A549 (cell line): ENCODE measurements around the gene IL23R. TPM values are rescaled to one million over a fixed set of nuclear protein-coding genes. Genes with fewer than 3 reads are reported as not detected.
"Not testable (repeated sequence)": the region's sequence is repeated elsewhere in the genome, so short reads cannot be mapped to it uniquely, and the experiment has no call there.

Source experiments
- ATAC-seq, 2 experiments: fragments of 200-7000 bp in 1 of 2; fragments of >200 bp in 1 of 2; cut with Nextera tagmentation in 1 of 2; cut with Tn5 transposase in 1 of 2; 3 replicates each; pipeline versions ENCODE4 v1.8.0 to v1.9.1; 2018 to 2020; ENCODE audit warnings: mild to moderate bottlenecking in 1 of 2, moderate library complexity in 1 of 2
- CTCF ChIA-PET: fragments of 300-600 bp; sonication (Branson Sonifier 250); formaldehyde crosslinking; extraction: SDS; loops from one replicate; lab custom pipeline; 2021; ENCODE audit warnings: antibody characterized with exemption, inconsistent platforms; lab: Yijun Ruan, JAX
- POLR2A ChIA-PET: fragments of 350-600 bp; formaldehyde crosslinking; extraction: SDS; loops from one replicate; lab custom pipeline; 2021; ENCODE audit warnings: antibody characterized with exemption, inconsistent platforms; lab: Yijun Ruan, JAX
- DNase-seq, 2 experiments: peaks; one replicate each; pipeline versions ENCODE4 v3.0.0 to v3.0.0-alpha.2; 2011 to 2016; ENCODE audit warnings: low read depth in 1 of 2, low spot score in 1 of 2
- FAIRE-seq: peaks from 2 replicates; lab custom pipeline; 2011; peaks lifted over from hg19 to GRCh38; lab: Jason Lieb, UNC
- H3K27ac ChIP-seq, 2 experiments: fragments of >200 bp; sonication (Bioruptor Twin); formaldehyde crosslinking; 3 replicates each; pipeline ENCODE4 v1.5.1; 2016 to 2017
- H3K4me1 ChIP-seq: fragments of >200 bp; sonication (Bioruptor Twin); formaldehyde crosslinking; 3 replicates; pipeline ENCODE4 v1.6.1; 2016
- H3K4me2 ChIP-seq: fragments of >200 bp; sonication (Bioruptor Twin); formaldehyde crosslinking; 3 replicates; pipeline ENCODE4 v1.6.1; 2016
- H3K4me3 ChIP-seq: fragments of >200 bp; sonication (Bioruptor Twin); formaldehyde crosslinking; 3 replicates; pipeline ENCODE4 v1.5.1; 2016
- H3K9me3 ChIP-seq: fragments of >200 bp; sonication (Bioruptor Twin); formaldehyde crosslinking; 3 replicates; pipeline ENCODE4 v1.6.1; 2016
- BHLHE40 ChIP-seq: IDR thresholded peaks from 2 replicates; pipeline ENCODE4 v1.6.1; 2012; ENCODE audit warnings: low read depth, low read length, inconsistent platforms
- CHD2 ChIP-seq: fragments of 150-350 bp; IDR thresholded peaks from 2 replicates; pipeline ENCODE4 v1.6.1; 2014; ENCODE audit warnings: low read length; ENCODE audit not compliant: partially characterized antibody
- CTCF ChIP-seq: fragments of >200 bp; sonication (Bioruptor Twin); formaldehyde crosslinking; IDR thresholded peaks from 3 replicates; pipeline ENCODE4 v1.5.1; 2016
- EHF ChIP-seq: fragments of 250-450 bp; sonication (Bioruptor Pico); IDR thresholded peaks from 2 replicates; pipeline ENCODE4 v1.5.0; 2020; ENCODE audit warnings: mild to moderate bottlenecking
- EP300 ChIP-seq, 2 experiments: fragments of >200 bp; sonication (Bioruptor Twin); formaldehyde crosslinking; IDR thresholded peaks; 2 replicates in 1 of 2; 3 replicates in 1 of 2; pipeline ENCODE4 v1.6.1; 2016 to 2017
- ESRRA ChIP-seq: fragments of 150-350 bp; IDR thresholded peaks from 2 replicates; pipeline ENCODE4 v1.6.1; 2014; ENCODE audit warnings: mild to moderate bottlenecking, low read length, borderline replicate concordance
- GATA3 ChIP-seq: IDR thresholded peaks from 2 replicates; pipeline ENCODE4 v1.6.1; 2012; ENCODE audit warnings: borderline replicate concordance
- HOXA7 ChIP-seq: fragments of 250-450 bp; sonication (Bioruptor Pico); IDR thresholded peaks from 2 replicates; pipeline ENCODE4 v1.5.0; 2020; ENCODE audit warnings: mild to moderate bottlenecking, moderate library complexity
- HOXB13 ChIP-seq: fragments of 250-450 bp; sonication (Bioruptor Pico); IDR thresholded peaks from 2 replicates; pipeline ENCODE4 v1.5.0; 2020; ENCODE audit warnings: low read depth, mild to moderate bottlenecking, moderate library complexity
- HOXB5 ChIP-seq: fragments of 250-450 bp; sonication (Bioruptor Pico); IDR thresholded peaks from 2 replicates; pipeline ENCODE4 v1.5.0; 2020; ENCODE audit warnings: mild to moderate bottlenecking, moderate library complexity
- JUN ChIP-seq, 2 experiments: fragments of >200 bp; sonication (Bioruptor Twin); formaldehyde crosslinking; IDR thresholded peaks; 2 replicates in 1 of 2; 3 replicates in 1 of 2; pipeline ENCODE4 v1.6.1; 2016 to 2017
- JUNB ChIP-seq: fragments of >200 bp; sonication (Bioruptor Twin); formaldehyde crosslinking; IDR thresholded peaks from 2 replicates; pipeline ENCODE4 v1.6.1; 2016
- KDM1A ChIP-seq: fragments of 200-600 bp; sonication (generic); IDR thresholded peaks from 2 replicates; pipeline ENCODE4 v1.6.1; 2016; ENCODE audit warnings: low read depth, mild to moderate bottlenecking
- MAZ ChIP-seq: fragments of 150-350 bp; IDR thresholded peaks from 2 replicates; pipeline ENCODE4 v1.6.1; 2014; ENCODE audit warnings: antibody characterized with exemption, low read depth, low read length, borderline replicate concordance
- NFE2L2 ChIP-seq: fragments of 150-350 bp; conservative IDR thresholded peaks from 2 replicates; pipeline ENCODE4 v1.6.1; 2014; ENCODE audit warnings: low read length
- NPAS2 ChIP-seq: fragments of 250-450 bp; sonication (Bioruptor Pico); IDR thresholded peaks from 2 replicates; pipeline ENCODE4 v1.8.0; 2022; ENCODE audit warnings: mild to moderate bottlenecking, moderate library complexity, borderline replicate concordance
- NR3C1 ChIP-seq: fragments of >200 bp; sonication (Bioruptor Twin); formaldehyde crosslinking; IDR thresholded peaks from 3 replicates; pipeline ENCODE4 v1.6.1; 2017
- PBX3 ChIP-seq: IDR thresholded peaks from 2 replicates; pipeline ENCODE4 v1.6.1; 2012
- PHF8 ChIP-seq: fragments of 200-600 bp; sonication (generic); IDR thresholded peaks from 2 replicates; pipeline ENCODE4 v1.6.1; 2016; ENCODE audit warnings: low read depth, mild to moderate bottlenecking, antibody characterized with exemption, moderate library complexity, borderline replicate concordance
- POLR2A ChIP-seq: IDR thresholded peaks from 2 replicates; pipeline ENCODE4 v1.6.1; 2012; ENCODE audit warnings: mild to moderate bottlenecking, low read length
- RARB ChIP-seq: fragments of 250-450 bp; sonication (Bioruptor Pico); IDR thresholded peaks from 2 replicates; pipeline ENCODE4 v1.8.0; 2021; ENCODE audit warnings: mild to moderate bottlenecking, moderate library complexity
- RFX5 ChIP-seq: fragments of 450-650 bp; IDR thresholded peaks from 2 replicates; pipeline ENCODE4 v1.7.1; 2014; ENCODE audit warnings: antibody characterized with exemption, mild to moderate bottlenecking, moderate library complexity
- TP53 ChIP-seq: fragments of 250-450 bp; sonication (Bioruptor Pico); IDR thresholded peaks from 2 replicates; pipeline ENCODE4 v1.5.0; 2021; ENCODE audit warnings: mild to moderate bottlenecking, moderate library complexity
- ZC3H11A ChIP-seq: fragments of 450-650 bp; IDR thresholded peaks from 2 replicates; pipeline ENCODE4 v1.6.1; 2014; ENCODE audit warnings: antibody characterized with exemption, mild to moderate bottlenecking
- ZNF302 ChIP-seq: fragments of 250-450 bp; sonication (Bioruptor Pico); IDR thresholded peaks from 2 replicates; pipeline ENCODE4 v1.9.0; 2021; ENCODE audit warnings: inconsistent platforms, mild to moderate bottlenecking, moderate library complexity
- ZSCAN20 ChIP-seq: fragments of 250-450 bp; sonication (Bioruptor Pico); IDR thresholded peaks from 2 replicates; pipeline ENCODE4 v1.8.0; 2022; ENCODE audit warnings: mild to moderate bottlenecking, moderate library complexity
- WGBS: methylation state at CpG from one replicate; pipeline ENCODE4 v1.1.6; 2017; ENCODE audit errors: missing lambda C conversion rate; 5-methylcytosine and 5-hydroxymethylcytosine counted together
- polyA plus RNA-seq, 4 experiments: library from polyadenylated mRNA; depleted of rRNA in 3 of 4; stranded (reverse); fragments of >200 nt; fragmentation: RNase III in 1 of 4; extraction: RNeasy Plus Mini Kit Qiagen cat#74134 plus additional on column Dnase treatment in 1 of 4; gene quantifications; 2 replicates in 3 of 4; 3 replicates in 1 of 4; pipeline ENCODE4 v1.2.3, GENCODE V29; 2011 to 2017

The IL23R gene
- polyA plus RNA-seq, 2 of the 4 experiments (the other 2 are of a cell fraction): not detected

GRCh38 chr1:67204298-67204980 is 38.2 kb downstream of the IL23R start (continued):
- TF ChIP-seq NPAS2 (CRISPR knock-in tag) (no peak), NFE2L2 (no peak)

DNA sequence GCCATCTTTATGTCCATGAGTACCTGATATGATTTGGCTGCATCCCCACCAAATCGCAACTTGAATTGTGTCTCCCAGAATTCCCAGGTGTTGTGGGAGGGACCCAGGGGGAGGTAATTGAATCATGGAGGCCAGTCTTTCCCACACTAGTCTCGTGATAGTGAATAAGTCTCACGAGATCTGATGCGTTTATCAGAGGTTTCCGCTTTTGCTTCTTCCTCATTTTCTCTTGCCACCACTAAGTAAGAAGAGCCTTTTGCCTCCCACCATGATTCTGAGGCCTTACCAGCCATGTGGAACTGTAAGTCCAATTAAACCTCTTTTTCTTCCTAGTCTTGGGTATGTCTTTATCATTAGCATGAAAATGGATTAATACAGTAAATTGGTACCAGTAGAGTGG is 41.1 kb downstream of the IL23R start:
- ATAC-seq, POLR2A ChIA-PET, DNase-seq, H3K4me3 ChIP-seq, FAIRE-seq, H3K27ac ChIP-seq, H3K4me2 ChIP-seq, H3K4me1 ChIP-seq, H3K9me3 ChIP-seq: not testable (repeated sequence)
- CTCF ChIA-PET: interaction anchor here (2.4 kb wide), 1 partner anchor 293 kb away, joined by 7 read pairs; no protein-coding TSS in a partner anchor
- WGBS: 64% methylated on average over 5 of the region's 5 CpGs

DNA sequence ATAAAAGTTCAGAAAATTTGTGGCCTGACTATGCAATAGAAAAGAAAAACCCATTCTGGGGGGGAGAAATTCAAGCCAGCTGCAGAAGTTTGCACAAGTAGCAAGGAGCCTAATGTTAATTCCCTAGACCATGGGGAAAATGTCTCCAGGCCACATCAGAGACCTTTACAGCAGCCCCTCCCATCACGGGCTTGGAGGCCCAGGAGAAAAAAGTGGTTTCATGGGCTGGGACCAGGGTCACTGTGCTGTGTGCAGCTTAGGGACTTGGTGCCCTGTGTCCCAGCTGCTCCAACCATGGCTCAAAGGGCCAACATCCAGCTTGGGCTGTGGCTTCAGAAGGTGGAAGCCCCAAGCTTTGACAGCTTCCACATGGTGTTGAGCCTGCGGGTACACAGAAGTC is 42.0 kb downstream of the IL23R start:
- H3K4me3 ChIP-seq: no peak overlapping the region
- WGBS: 0% methylated on average over 2 of the region's 2 CpGs
- ATAC-seq (no peak), DNase-seq (no peak), FAIRE-seq (no peak)
- POLR2A ChIA-PET: no interaction called here
- no peaks in the 10 kb centered on the region for H3K4me1 ChIP-seq
- no peak overlapping the region for H3K4me2 ChIP-seq
- no peak overlapping the region for H3K27ac ChIP-seq
- TF ChIP-seq MAZ: no peak
- no peak for TF ChIP-seq ZSCAN20 (CRISPR knock-in tag)
- no peak for TF ChIP-seq PHF8
- TF ChIP-seq ZNF302 (CRISPR knock-in tag): no peak
- no peak for TF ChIP-seq BHLHE40
- TF ChIP-seq CTCF: no peak
- TF ChIP-seq CHD2: no peak
- no peak for TF ChIP-seq HOXB13 (CRISPR knock-in tag)
- TF ChIP-seq KDM1A: no peak
- no peak for TF ChIP-seq GATA3
- no peak for TF ChIP-seq POLR2A
- TF ChIP-seq ESRRA: no peak
- TF ChIP-seq EP300 (IDR thresholded peaks at IDR 0.05): no peak
- no peak for TF ChIP-seq ZC3H11A
- no peak for TF ChIP-seq TP53 (CRISPR knock-in tag)
- CTCF ChIA-PET: interaction anchor here (1.1 to 2.4 kb wide), 2 partner anchors 32 to 292 kb away, joined by 4 to 7 read pairs; no protein-coding TSS in a partner anchor
- H3K9me3 ChIP-seq: no peaks in the 10 kb centered on the region

DNA sequence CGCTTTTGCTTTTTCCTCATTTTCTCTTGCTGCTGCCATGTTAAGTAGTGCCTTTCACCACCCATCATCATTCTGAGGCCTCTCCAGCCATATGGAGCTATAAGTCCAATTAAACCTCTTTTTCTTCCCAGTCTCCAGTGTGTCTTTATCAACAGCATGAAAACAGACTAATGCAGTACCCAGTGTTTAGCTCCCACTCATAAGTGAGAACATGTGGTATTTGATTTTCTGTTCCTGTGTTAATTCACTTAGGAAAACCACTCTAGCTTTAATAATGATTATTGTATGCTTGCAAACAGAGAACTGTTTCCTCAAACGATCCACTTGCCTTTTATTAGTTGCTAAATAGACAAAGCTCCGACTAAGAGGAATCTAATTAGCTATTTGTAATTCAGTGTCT is 43.3 kb downstream of the IL23R start:
- no peaks in the 10 kb centered on the region for H3K9me3 ChIP-seq
- ATAC-seq: no peak
- no peak overlapping the region for H3K4me2 ChIP-seq
- CTCF ChIA-PET: interaction anchor here (0.6 to 2.7 kb wide), 5 partner anchors 19 to 444 kb away, joined by 3 to 14 read pairs (median 7); no protein-coding TSS in a partner anchor
- no peak for FAIRE-seq
- POLR2A ChIA-PET: no interaction called here
- TF ChIP-seq NR3C1: no peak
- TF ChIP-seq EP300 (IDR thresholded peaks at IDR 0.05): no peak
- TF ChIP-seq HOXA7: no peak
- TF ChIP-seq PBX3: no peak
- TF ChIP-seq JUN (IDR thresholded peaks at IDR 0.05): no peak
- no peak for TF ChIP-seq BHLHE40
- no peak for TF ChIP-seq EHF
- TF ChIP-seq RFX5: no peak
- TF ChIP-seq RARB: no peak
- TF ChIP-seq NFE2L2: no peak
- no peak for TF ChIP-seq HOXB5
- TF ChIP-seq NPAS2 (CRISPR knock-in tag): no peak
- TF ChIP-seq JUNB: no peak
- no peak overlapping the region for H3K27ac ChIP-seq
- H3K4me3 ChIP-seq: no peak overlapping the region
- DNase-seq: no peak
- WGBS: 43% methylated on average over 3 of the region's 3 CpGs
- H3K4me1 ChIP-seq: no peaks in the 10 kb centered on the region
